ENCODE results near the gene RBMS3.
"Not testable (repeated sequence)": the region's sequence is repeated elsewhere in the genome, so short reads cannot be mapped to it uniquely, and the experiment has no call there.

Gene RBMS3

GRCh38 chr3:29345516-29346300, 64.8 kb downstream of the RBMS3 start:
- no peak for DNase-seq

- DNase-seq, result no peak
Observed at GRCh38 chr3:29346828-29347227, 66.0 kb downstream of the RBMS3 start.

GRCh38 chr3:29347412-29347811, 66.5 kb downstream of the RBMS3 start:
- no peak for DNase-seq

DNA sequence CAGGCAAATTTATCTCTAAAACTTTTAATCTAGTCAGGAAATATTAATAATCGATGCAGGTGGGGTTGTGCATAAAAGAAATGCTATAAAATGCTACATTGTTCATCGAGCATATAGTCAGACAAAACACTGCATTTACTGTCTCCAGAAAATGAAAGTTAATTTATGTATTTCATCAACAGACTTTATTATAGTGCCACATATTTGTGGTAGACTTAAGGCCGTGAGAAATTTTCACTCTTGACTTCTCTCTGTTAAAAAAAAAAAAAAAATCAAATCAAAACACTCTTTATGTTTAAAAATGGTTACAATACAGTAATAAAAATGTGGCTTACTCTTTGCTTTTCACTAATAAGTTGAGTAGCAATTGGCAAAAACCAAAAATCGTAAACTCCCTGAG, 67.4 kb downstream of the RBMS3 start:
- DNase-seq, result no peak

- DNase-seq, result no peak
Observed at GRCh38 chr3:29349049-29349448, 68.2 kb downstream of the RBMS3 start.

- no peak for DNase-seq
Observed at GRCh38 chr3:29353807-29354206, 72.9 kb downstream of the RBMS3 start.

GRCh38 chr3:29354894-29355293, 74.0 kb downstream of the RBMS3 start:
- DNase-seq, result no peak

DNA sequence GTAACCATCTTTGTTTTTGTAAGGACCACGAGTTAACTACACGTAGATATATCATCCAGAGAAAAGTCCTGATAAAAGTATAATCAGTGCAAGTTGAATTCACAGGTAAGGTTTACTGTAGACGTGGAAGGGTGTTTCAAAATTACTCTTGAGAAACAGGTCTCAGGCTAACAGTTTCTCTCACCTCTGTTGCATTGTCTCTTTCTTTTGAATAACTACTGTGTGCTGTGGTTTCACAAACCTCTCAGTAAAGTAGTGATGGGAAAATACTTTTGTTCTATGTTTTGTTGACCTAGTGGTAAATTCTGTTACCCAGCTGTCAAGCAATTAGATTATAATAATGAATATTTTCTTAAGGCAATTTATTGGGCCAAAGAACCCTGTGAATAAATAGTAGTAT, 75.2 kb downstream of the RBMS3 start:
- no peak for DNase-seq

- not testable (repeated sequence) for DNase-seq
Observed at GRCh38 chr3:29360289-29360688, 79.4 kb downstream of the RBMS3 start.

DNA sequence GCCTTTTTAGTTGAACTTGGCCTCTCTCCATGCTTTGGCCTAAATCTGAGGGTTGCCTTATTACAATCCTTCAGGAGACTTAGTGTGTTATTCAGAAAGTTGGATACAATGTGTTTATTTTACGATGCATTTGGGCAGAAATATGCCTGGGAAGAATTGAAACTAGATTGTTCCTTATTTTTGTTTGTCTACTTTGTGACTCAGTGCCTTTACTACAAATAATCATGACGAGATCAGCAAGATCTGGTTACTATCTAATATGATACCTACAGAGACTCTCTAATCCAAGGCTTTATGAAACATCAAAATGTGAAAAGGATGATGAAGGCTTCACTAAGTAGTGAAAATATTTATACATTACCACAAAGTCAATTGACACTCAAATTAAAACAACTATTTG, 82.2 kb downstream of the RBMS3 start:
- DNase-seq, result no peak

GRCh38 chr3:29370021-29370420, 89.2 kb downstream of the RBMS3 start:
- no peak for DNase-seq

- no peak for DNase-seq
Observed at GRCh38 chr3:29370476-29371420, 89.9 kb downstream of the RBMS3 start.

DNA sequence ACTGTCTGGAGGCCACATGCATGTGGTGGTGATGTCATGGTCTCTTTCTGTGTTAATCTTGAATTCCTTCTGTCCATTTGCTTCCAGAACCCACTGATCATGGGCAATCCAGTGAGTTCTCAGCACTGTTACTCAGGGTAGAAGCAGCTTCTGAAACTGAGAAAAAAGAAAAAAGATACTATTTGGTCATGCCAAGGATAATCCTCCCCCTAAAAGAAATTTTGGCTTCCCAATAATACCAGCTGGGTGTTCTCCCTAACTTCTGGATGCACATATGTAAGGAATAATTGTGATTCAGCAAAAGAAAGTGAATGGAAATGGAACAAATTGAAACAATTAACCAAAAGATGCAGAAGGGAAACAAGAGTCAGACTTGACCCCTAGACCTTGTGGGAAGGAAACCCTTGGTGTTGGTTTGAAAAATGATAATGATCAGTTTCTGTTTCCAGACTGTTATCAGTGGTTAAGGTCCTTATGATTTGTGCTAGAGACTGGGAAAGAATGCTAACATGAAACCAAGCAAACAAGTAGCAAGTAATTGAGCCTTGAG, 92.3 kb downstream of the RBMS3 start:
- no peak for DNase-seq

- no peak for DNase-seq
Observed at GRCh38 chr3:29374226-29374625, 93.4 kb downstream of the RBMS3 start.

DNA sequence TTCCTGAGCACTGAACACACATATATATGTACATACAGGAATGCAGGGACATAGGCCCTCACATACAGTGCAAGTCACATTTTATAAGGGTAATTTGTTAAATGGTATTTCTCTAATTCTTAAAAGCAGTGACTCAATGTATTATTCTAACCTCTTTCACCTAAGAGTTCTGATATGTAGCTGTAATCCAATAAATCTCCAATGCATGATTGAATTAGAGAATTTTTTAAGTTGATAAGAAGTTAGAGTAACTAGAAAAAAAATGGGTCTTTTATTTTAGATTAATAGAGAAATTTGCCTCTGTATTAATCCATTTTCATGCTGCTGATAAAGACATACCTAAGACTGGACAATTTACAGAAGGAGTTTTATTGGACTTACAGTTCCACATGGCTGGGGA, 98.2 kb downstream of the RBMS3 start:
- no peak for DNase-seq

DNA sequence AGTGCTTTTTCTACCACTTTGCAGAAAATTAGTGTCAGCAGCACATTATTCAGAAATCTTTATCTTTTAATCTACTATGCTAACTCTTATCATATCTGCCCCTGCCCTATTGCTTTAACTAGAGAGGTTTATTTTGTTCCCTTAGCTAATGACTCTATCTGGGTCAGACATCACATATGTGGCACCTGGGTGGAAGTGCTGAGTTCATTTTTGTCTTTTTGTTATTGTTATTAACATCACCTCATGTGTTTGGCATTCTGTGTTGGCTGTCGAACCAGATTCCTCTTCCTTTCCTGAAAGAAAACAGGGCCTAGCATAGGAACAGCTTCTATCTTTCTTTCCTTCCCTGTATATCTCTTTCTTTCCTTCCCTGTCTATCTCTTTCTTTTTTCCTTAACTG, 100.7 kb downstream of the RBMS3 start:
- no peak for DNase-seq

- DNase-seq, result no peak
Observed at GRCh38 chr3:29382409-29382808, 101.5 kb downstream of the RBMS3 start.

- no peak for DNase-seq
Observed at GRCh38 chr3:29382845-29383244, 102.0 kb downstream of the RBMS3 start.

DNA sequence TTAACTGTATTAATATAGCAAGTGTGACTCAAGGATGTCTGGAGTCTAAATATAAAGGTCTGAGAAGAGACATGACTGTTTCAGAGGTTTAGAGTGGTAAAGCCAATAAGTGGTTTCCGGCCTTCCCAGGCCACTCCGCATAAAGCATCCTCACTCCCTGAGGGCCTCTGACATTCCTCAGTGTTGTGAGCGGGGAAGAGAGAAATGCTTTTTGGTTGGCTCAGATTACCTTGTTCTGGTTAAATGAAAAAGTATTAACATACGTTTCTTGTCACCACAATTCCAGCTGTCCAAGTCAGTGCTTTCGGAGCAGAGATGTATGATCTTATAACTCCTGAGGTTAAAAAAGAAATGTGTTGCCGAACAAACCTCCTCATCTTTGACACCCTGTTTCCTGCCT, 103.8 kb downstream of the RBMS3 start:
- no peak for DNase-seq

DNA sequence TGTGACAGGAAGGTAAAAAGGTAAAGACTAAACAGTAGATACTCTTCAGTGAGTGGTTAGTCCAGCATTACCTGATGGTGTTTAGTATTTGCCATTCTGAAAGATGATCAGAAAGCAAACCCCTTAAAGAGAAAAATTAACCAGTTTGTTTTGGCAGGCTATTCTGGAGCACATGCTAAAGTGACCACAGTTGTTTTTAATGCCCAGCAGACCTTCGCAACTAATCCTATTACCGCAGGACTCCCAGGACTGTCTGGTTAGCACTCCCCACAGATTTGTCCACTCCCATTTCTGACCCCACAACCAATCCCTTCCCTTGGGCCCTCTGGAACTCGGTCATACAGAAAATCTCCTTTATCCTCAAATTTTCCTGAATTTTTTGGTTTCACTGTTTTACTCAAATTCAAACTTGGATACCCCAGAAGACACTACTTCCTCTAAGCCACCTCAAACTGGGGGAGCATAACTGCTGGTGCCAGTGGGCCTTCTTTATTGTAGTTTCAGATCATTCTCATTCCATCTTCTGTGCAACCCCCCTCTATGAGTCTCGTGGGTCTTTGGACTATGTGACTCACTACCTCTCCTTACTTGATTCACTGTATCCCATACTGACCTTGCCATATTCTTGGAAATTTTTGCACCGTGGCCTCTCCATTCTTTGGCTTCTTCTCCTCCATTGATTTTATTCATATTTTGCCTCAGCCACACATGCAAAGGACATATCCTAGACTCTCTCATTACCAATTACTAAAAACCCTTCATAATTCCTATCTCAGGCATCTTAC, 104.4 kb downstream of the RBMS3 start:
- no peak for DNase-seq

DNA sequence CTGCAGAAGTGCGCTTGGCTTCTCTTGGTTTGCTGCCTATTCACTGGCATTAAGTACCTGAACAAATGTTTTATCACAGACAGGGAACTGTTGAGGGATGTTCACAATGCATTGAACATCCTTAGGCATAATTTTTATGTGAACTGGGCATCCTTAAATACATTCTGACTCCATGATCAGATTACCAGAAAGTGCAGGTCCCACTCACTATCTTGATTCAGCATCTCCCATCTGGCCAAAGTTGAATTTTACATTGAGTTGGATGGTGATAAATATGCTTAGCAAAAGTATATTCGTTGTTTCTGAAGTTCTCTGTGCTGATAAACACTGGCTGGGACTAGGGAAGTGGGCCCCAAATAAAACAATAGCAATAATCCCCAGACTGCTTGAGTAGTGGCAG, 108.5 kb downstream of the RBMS3 start:
- DNase-seq, result no peak

- no peak for DNase-seq
Observed at GRCh38 chr3:29392625-29393388, 111.9 kb downstream of the RBMS3 start.
